Suppressor macrophage treated with lipopolysaccharide for 1 hour (primary cell): ENCODE results near the gene CPSF4L.

ENCODE experiments used
- DNase-seq, 3 donors: peaks; one replicate each; pipeline ENCODE4 v3.0.0-alpha.2; 2020 to 2022

The CPSF4L gene

DNA sequence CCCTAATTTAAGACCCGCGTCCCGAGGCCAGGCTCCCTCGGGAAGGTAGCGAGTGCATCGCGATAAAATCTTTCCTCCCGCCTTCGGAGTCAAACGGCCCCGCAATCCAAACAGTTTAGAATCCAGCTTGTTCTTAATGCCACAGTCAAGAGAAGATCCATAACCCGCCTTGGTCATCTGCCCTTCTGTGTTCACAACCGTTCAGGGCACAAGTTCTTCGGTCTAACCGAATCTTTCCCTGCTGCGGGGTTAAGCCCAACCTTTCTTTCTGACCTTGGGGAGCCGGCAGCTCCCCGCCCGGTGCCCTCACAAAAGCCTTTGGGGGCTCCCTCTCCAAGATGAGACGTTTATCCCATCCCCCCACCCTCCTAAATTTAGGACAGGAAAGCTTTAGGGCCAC, 30.3 kb downstream of the CPSF4L start:
- peak in 1 of 3 donors; percentile 14 for DNase-seq

GRCh38 chr17:73230088-73230487, 31.6 kb downstream of the CPSF4L start:
- DNase-seq = no peak

GRCh38 chr17:73228748-73229236, 32.9 kb downstream of the CPSF4L start:
- DNase-seq = peak; percentile 74 to 80 (median 76)

DNA sequence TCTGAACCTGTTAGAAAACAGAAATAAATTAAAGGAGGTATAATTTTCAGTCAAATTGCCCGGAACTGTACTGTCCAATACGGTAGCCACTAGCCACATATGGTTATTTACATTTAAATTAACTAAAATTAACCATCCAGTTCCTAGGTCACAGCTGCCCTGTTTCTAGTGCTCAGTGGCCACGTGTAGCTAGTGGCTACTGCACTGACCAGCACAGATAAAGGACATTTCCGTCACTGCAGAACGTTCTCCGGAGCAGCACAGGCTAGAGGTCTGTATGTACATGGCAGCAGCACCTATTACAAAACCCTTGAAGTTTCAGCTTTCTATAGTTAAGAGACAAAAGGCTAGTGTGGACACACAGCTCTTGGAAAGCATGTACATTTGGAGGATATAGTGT, 33.7 kb downstream of the CPSF4L start:
- no peak for DNase-seq

GRCh38 chr17:73227379-73227778, 34.3 kb downstream of the CPSF4L start:
- DNase-seq = no peak

GRCh38 chr17:73226556-73227172, 35.0 kb downstream of the CPSF4L start:
- no peak for DNase-seq

GRCh38 chr17:73224663-73225305, 36.9 kb downstream of the CPSF4L start:
- DNase-seq = no peak

- peak; percentile 27 to 58 (median 52) for DNase-seq
These were observed 37.4 kb downstream of the CPSF4L start for GRCh38 chr17:73224237-73224636.

GRCh38 chr17:73223626-73224230, 38.0 kb downstream of the CPSF4L start:
- DNase-seq = no peak

DNA sequence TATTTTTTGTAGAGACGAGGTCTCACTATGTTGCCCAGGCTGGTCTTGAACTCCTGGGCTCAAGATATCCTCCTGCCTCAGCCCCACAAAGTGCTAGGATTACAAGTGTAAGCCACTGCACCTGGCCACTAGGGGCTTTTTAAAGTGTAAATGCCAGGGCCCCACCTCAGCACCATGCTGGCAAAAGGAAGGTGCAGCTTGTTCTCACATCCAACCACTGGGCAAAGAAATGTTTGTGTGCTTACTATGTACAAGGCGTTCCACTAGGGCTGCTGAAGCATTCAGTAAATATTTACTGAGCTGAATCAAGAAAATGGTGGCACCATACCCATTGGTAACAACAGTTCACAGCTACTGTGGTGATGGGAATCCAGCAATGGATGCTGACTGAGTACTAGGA, 46.2 kb downstream of the CPSF4L start:
- DNase-seq = no peak

- no peak for DNase-seq
These were observed 46.8 kb downstream of the CPSF4L start for GRCh38 chr17:73214851-73215250.

DNA sequence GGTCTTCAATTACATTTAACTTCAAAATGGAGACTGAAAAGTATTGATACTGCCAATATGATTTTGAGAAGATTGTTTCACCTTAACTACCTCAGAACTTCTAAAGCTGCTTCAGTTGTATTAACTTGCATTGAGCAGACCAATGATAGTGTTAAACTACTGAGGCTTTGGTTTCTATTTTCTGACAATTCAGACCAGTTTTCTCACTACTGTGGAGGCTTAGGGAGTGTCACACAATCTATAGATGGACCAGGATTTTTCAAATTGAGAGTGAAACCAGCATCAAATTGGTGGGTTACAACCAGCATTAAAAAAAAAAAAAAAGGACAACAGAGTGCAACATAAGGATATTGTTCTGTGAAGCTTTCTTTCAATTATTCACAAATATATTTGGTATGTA, 47.7 kb downstream of the CPSF4L start:
- DNase-seq = no peak

DNA sequence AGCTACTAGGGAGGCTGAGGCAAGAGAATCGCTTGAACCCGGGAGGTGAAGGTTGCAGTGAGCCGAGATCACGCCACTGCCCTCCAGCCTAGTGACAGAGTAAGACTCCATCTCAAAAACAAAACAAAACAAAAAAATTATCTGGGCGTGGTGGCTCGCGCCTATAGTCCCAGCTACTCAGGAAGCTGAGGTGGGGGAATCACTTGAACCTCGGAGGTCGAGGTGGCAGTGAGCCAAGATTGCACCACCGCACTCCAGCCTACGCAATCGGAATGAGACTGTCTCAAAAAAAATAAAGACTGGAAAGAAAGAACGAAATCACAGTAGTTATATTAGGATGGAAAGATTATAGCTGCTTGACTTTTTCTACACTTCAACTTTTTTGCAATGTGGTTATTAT, 49.9 kb downstream of the CPSF4L start:
- peak; percentile 33 to 52 (median 44) for DNase-seq

DNA sequence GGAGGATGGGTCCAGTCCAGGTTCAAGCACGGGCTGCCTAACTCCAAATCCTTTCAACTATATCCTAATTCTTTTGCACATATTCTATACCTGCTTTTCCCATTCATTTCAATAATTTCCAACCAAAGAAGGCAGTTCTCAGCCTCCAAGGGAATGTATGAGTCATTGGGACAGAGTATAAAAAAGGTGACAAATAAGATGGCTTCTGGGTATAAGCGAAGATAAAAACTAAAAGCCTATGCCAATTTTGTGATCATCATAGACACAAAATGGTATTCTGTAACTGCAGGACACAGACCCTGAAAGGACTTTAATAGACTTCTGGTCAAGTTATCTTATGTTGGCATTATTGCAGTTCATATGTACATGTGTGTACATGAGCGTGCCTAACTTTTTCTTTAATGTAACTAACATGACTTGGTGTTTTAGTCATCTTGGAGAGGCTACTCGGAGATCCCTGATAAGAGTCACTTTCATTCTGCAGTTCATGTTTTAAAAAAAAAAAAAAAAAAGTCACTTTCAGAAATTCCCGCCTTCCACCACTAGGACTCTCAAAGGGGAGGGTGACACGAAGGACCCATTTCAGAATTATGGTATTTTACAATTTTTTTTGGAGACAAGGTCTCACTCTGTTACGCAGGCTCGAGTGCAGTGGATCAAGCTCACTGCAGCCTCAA, 51.5 kb downstream of the CPSF4L start:
- peak; percentile 28 to 56 (median 36) for DNase-seq

DNA sequence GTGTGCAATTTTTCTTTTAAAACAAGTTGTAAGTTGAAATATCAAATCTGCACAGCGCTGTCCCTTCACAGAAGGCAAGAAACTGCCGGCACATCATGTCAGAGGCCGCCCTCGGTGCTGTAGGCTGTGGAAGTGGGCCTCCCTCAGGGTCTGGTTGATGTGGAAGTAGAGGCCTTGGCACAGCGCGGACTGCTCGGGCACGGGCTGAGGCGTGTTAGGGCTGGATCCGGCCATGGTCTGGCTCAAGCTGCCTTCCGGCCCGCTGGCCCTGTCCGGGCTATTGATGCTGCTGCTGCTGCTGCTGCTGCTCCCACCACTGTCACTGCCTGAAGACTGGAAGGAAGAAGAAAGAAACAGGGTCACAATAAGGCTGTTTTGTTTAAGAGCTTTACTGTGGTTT, 52.2 kb downstream of the CPSF4L start:
- DNase-seq = no peak

- no peak for DNase-seq
These were observed 53.4 kb downstream of the CPSF4L start for GRCh38 chr17:73208139-73208827.

DNA sequence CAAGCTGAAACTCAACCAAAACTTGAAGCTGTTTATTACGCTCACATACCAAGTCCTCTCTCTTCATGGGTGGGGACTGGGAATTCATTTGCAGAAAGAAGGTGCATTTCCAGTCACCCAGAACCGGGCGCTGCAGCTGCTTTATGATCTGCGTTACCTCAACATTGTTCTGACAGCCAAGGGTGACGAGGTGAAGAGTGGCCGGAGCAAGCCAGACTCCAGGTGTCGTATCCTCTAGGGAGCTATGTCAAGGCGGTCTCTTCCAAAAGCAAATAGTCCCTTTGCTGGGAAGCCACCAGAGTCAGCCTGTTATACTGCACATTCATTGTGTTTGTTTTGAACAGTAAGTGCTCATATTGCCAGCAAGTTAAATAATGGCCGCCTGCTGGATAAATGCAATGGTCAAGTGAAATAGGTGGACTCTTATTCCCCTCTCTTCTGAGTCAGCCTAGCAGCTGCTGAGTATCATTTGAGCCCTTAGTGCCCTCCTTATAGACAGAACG, 56.2 kb downstream of the CPSF4L start:
- DNase-seq = no peak

- DNase-seq = no peak
These were observed 57.7 kb downstream of the CPSF4L start for GRCh38 chr17:73203788-73204479.

DNA sequence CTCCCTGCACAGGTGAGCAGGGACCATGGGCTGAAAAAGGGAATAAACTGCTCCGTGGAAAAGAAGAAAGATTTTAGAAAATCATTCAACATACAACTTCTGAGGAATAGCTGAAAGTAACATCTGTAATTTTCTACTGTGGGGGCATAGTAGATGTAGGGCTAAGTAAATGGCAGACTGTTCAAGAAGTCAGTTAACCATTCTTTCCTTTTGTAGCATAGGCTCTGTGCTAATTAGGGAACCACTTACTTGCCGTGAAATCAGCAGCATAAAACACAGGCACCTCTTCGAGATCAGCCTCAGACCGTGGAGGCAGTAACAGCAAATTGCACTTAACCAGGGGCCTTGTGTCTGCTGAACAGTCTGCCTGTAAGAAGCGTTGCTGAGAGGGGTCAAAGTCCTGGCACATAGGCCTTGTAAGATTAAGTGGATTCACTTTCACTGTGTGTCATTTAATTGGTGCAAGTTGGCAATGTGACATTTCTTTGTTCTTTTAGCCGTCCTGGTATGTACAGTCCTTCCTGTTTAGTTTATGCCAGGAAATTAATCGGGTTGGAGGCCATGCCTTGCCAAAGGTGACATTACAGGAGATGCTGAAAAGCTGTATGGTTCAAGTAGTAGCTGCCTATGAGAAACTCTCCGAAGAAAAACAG, 58.4 kb downstream of the CPSF4L start:
- DNase-seq = no peak

DNA sequence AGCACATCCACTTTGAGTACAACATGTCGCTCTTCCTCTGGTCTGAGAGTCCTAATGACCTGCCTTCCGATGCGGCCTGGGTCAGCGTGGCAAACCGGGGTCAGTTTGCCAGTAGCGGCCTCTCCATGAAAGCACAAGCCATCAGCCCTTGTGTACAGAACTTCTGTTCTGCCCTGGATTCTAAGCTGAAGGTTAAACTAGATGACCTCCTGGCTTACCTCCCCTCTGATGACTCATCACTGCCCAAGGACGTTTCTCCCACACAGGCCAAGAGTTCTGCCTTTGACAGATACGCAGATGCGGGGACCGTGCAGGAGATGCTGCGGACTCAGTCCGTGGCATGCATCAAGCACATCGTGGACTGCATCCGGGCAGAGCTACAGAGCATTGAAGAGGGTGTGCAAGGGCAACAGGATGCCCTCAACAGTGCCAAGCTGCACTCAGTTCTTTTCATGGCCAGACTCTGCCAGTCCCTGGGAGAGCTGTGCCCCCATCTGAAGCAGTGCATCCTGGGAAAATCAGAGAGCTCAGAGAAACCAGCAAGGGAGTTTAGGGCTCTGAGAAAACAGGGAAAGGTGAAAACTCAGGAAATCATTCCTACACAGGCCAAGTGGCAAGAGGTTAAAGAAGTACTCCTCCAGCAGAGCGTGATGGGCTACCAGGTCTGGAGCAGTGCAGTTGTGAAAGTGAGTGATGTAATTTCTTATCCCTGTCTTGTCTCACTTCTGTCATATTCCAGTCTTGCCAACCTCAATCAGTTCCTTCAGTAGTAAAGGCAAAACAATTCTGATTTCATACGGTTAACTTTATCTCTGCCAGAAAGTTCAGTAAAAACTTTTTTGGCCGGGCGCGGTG, 60.2 kb downstream of the CPSF4L start:
- no peak for DNase-seq

- no peak for DNase-seq
These were observed 61.2 kb downstream of the CPSF4L start for GRCh38 chr17:73200476-73200875.
